Measurements from ENCODE around the gene PODXL2.
A peak's percentile ranks its signal among the peaks of the same experiment; 100 is the strongest.

DNA sequence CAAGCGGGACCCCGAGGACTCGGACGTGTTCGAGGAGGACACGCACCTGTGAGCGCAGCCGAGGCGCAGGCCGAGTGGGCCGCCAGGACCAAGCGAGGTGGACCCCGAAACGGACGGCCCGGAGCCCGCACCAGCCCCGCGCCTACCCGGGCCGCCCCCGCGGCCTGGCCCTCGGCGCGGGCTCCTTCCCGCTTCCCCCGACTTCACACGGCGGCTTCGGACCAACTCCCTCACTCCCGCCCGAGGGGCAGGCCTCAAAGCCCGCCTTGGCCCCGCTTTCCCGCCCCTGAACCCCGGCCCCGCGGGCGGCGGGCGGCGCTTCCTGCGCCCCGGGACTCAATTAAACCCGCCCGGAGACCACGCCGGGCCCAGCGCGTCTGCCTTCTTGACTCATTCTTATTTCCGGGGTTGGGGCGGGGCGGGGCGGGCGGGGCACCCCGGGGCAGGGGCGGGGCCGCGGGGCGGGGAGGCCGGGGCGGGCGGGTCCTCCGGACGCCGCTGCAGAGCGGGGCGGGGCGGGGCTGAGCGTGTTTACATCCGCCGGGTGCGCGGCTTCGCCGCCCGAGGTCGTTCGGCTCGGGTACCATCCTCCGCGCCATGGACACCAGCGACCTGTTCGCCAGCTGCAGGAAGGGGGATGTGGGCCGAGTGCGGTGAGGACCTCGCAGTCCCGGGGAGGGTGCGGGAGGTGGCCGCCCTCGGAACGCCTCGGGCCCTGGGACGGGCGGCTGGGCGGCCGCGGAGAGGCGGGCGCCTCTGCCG lies 43.6 kb downstream of the PODXL2 start, which contains the start of gene ABTB1:
- TF ChIP-seq, protein P1, sequence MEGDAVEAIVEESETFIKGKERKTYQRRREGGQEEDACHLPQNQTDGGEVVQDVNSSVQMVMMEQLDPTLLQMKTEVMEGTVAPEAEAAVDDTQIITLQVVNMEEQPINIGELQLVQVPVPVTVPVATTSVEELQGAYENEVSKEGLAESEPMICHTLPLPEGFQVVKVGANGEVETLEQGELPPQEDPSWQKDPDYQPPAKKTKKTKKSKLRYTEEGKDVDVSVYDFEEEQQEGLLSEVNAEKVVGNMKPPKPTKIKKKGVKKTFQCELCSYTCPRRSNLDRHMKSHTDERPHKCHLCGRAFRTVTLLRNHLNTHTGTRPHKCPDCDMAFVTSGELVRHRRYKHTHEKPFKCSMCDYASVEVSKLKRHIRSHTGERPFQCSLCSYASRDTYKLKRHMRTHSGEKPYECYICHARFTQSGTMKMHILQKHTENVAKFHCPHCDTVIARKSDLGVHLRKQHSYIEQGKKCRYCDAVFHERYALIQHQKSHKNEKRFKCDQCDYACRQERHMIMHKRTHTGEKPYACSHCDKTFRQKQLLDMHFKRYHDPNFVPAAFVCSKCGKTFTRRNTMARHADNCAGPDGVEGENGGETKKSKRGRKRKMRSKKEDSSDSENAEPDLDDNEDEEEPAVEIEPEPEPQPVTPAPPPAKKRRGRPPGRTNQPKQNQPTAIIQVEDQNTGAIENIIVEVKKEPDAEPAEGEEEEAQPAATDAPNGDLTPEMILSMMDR (IDR thresholded peaks at IDR 0.05): no peak
- TF ChIP-seq, protein P2, sequence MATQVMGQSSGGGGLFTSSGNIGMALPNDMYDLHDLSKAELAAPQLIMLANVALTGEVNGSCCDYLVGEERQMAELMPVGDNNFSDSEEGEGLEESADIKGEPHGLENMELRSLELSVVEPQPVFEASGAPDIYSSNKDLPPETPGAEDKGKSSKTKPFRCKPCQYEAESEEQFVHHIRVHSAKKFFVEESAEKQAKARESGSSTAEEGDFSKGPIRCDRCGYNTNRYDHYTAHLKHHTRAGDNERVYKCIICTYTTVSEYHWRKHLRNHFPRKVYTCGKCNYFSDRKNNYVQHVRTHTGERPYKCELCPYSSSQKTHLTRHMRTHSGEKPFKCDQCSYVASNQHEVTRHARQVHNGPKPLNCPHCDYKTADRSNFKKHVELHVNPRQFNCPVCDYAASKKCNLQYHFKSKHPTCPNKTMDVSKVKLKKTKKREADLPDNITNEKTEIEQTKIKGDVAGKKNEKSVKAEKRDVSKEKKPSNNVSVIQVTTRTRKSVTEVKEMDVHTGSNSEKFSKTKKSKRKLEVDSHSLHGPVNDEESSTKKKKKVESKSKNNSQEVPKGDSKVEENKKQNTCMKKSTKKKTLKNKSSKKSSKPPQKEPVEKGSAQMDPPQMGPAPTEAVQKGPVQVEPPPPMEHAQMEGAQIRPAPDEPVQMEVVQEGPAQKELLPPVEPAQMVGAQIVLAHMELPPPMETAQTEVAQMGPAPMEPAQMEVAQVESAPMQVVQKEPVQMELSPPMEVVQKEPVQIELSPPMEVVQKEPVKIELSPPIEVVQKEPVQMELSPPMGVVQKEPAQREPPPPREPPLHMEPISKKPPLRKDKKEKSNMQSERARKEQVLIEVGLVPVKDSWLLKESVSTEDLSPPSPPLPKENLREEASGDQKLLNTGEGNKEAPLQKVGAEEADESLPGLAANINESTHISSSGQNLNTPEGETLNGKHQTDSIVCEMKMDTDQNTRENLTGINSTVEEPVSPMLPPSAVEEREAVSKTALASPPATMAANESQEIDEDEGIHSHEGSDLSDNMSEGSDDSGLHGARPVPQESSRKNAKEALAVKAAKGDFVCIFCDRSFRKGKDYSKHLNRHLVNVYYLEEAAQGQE (IDR thresholded peaks at IDR 0.05; ENCODE audit: insufficient read depth in 1 of 2, low read depth in 2 of 2, low read length in 1 of 2): no peak
- no peak for TF ChIP-seq TCF7L2 (IDR thresholded peaks at IDR 0.05; ENCODE audit: low read depth, low read length)
- peak; percentile 88 for TF ChIP-seq POLR2AphosphoS5 (IDR thresholded peaks at IDR 0.05; ENCODE audit: low read depth, low read length)

Measured in Panc1 (cell line).